Colonic mucosa (tissue), 4 donors: Measurements from ENCODE around the gene EIF4E1B. TPM values are rescaled to one million over a fixed set of nuclear protein-coding genes. Genes with fewer than 3 reads are reported as not detected.
A peak's percentile ranks its signal among the peaks of the same experiment; 100 is the strongest.

Source experiments
- DNase-seq: peaks from one replicate; pipeline ENCODE4 v3.0.0-alpha.2; 2020
- H3K27ac ChIP-seq: fragments of 200-600 bp; one replicate; pipeline ENCODE4 v1.8.0; 2021
- H3K27me3 ChIP-seq: fragments of 200-600 bp; one replicate; pipeline ENCODE4 v1.8.0; 2021
- H3K36me3 ChIP-seq: fragments of 200-600 bp; one replicate; pipeline ENCODE4 v1.8.0; 2021
- H3K4me1 ChIP-seq: fragments of 200-600 bp; one replicate; pipeline ENCODE4 v1.8.0; 2021; ENCODE audit warnings: mild to moderate bottlenecking
- H3K4me3 ChIP-seq: fragments of 200-600 bp; one replicate; pipeline ENCODE4 v1.8.0; 2021
- H3K9ac ChIP-seq, 2 donors: one replicate each; pipeline ENCODE4 v1.7.0; 2013; ENCODE audit warnings: control low read depth in 2 of 2, low read depth in 2 of 2, low read length in 2 of 2
- H3K9me3 ChIP-seq: fragments of 200-600 bp; one replicate; pipeline ENCODE4 v1.8.0; 2021
- intact Hi-C: fragments of 100-400 bp; cut with DNase I; formaldehyde crosslinking; loops from one replicate; pipeline ENCODE4 v1.14.1; 2022
- total RNA-seq, 2 donors: library from RNA; stranded (reverse); fragmentation: NEBNext Ultra II Directional in 1 of 2; extraction: Animal tissue kit (Norgen Biotek cat#: 25700) in 1 of 2; gene quantifications; one replicate each; pipeline ENCODE4 v1.2.1, GENCODE V29; 2021
- TF ChIP-seq, protein P1 (sequence below): fragments of 200-600 bp; IDR thresholded peaks from one replicate; pipeline ENCODE4 v1.8.0; 2022; ENCODE audit warnings: antibody characterized with exemption, mild to moderate bottlenecking
- donor health status: healthy.
- donor health status: DM: no; HTN: no; CAD: no.
- donor health status: DM: no; HTN: no; CAD: no.

The EIF4E1B gene
- total RNA-seq, 2 donors from 2014 or later: not detected

DNA sequence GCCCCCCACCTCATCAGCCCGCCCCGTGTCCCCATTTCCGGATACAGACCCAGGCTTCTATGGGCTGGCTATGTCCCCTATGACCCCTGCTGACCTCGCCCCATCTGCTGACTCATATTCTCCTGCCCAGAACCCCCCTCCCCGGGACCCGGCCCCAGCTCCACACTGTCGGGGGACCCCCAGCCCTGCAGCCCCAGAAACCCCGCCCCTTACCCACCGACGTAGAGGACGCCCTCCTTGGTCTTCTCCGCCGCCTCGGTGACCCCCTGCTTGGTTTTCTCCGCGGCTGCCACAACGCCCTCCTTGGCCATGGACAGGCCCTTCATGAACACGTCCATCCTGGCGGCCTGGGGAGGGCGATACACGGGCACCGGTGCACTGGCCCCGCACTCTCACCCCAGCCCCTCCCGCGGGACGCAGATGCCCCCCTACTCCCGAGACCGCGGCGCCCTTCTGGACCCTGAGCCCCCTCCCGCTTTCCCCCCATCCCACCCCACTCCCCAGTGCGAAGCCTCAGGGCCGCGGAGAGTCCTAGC is 1.1 kb upstream of the EIF4E1B start:
- no peak overlapping the region for H3K27ac ChIP-seq
- peaks cover 11% of the 10 kb centered on the region for H3K4me1 ChIP-seq
- TF ChIP-seq, protein P1, sequence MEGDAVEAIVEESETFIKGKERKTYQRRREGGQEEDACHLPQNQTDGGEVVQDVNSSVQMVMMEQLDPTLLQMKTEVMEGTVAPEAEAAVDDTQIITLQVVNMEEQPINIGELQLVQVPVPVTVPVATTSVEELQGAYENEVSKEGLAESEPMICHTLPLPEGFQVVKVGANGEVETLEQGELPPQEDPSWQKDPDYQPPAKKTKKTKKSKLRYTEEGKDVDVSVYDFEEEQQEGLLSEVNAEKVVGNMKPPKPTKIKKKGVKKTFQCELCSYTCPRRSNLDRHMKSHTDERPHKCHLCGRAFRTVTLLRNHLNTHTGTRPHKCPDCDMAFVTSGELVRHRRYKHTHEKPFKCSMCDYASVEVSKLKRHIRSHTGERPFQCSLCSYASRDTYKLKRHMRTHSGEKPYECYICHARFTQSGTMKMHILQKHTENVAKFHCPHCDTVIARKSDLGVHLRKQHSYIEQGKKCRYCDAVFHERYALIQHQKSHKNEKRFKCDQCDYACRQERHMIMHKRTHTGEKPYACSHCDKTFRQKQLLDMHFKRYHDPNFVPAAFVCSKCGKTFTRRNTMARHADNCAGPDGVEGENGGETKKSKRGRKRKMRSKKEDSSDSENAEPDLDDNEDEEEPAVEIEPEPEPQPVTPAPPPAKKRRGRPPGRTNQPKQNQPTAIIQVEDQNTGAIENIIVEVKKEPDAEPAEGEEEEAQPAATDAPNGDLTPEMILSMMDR: no peak
- no peaks in the 10 kb centered on the region for H3K9me3 ChIP-seq
- no peak overlapping the region for H3K9ac ChIP-seq
- no peak for DNase-seq
- no peaks in the 10 kb centered on the region for H3K36me3 ChIP-seq
- H3K27me3 ChIP-seq: peaks cover 64% of the 10 kb centered on the region
- intact Hi-C loops: no loop called here
- no peak overlapping the region for H3K4me3 ChIP-seq

DNA sequence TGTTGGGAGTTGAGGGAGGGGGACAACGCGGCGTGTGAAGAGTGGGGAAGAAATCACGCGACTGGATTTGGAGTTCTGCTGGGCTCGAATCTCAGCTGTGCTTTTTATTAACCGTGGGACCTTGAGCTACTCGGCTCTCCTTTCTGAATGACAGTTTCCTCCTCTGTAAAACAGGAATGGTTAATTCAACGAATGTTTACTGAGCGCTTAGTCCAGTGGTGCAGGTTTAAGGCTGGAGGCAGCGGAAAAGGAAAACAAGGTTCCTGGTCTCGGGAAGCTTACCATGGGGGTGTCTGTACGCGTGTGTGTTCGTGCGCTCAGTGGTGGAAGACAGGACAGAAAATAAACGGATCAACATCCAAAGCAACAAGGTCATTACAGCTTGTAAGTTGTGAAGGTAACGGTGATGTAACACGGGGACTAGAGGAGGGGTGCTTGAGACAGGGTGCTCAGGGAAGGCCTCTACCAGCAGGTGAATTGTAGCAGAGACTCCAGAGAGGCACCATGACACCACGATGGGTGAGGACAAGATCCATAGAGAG is 277 bp downstream of the EIF4E1B start:
- TF ChIP-seq, protein P1: no peak
- intact Hi-C loops: no loop called here
- peak overlapping the region; percentile 23 for H3K4me3 ChIP-seq
- H3K27ac ChIP-seq: no peak overlapping the region
- H3K36me3 ChIP-seq: no peaks in the 10 kb centered on the region
- no peak overlapping the region for H3K9ac ChIP-seq
- H3K9me3 ChIP-seq: no peaks in the 10 kb centered on the region
- DNase-seq: no peak
- H3K4me1 ChIP-seq: peaks cover 11% of the 10 kb centered on the region
- H3K27me3 ChIP-seq: peaks cover 54% of the 10 kb centered on the region

DNA sequence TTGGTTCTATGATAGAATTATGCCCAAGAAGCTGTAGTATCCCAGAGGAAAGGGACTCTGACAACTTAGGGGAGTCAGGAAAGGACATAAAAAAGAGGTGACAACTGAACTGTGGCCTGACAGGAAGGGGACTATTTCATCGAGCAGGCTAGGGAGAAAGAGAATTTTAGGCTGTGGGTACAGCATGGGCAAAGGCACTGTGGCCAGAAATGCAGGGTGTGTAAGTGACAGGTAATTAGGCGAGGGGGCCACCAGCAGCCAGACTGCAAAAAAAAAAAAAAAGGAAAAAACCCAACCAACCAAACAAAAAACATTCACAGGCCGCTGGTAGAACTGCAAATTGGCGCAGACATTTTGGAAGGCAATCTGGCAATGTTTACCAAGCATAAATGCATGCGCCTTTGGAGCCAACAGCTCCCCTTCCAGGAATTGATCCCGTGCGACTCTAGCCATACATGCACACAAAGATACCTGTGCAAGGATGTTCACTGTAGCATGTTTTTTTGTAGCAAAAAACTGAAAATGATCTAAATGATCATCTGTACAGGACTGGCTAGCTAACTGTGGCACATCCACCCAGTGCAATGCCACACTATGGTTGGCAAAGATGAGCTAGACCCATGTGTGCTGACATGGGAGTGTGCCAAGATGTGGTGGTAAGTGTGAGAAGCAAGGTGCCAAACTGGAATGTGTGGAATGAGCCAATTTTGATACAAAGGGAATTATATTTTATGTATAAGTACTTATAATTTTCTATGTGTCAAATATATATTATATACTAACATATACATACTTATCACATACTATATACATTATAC is 1.1 kb downstream of the EIF4E1B start:
- no peak overlapping the region for H3K27ac ChIP-seq
- peaks cover 11% of the 10 kb centered on the region for H3K4me1 ChIP-seq
- H3K9me3 ChIP-seq: no peaks in the 10 kb centered on the region
- no peak for DNase-seq
- TF ChIP-seq, protein P1: no peak
- H3K36me3 ChIP-seq: no peaks in the 10 kb centered on the region
- intact Hi-C loops: no loop called here
- H3K9ac ChIP-seq: no peak overlapping the region
- H3K4me3 ChIP-seq: no peak overlapping the region
- peaks cover 50% of the 10 kb centered on the region for H3K27me3 ChIP-seq

DNA sequence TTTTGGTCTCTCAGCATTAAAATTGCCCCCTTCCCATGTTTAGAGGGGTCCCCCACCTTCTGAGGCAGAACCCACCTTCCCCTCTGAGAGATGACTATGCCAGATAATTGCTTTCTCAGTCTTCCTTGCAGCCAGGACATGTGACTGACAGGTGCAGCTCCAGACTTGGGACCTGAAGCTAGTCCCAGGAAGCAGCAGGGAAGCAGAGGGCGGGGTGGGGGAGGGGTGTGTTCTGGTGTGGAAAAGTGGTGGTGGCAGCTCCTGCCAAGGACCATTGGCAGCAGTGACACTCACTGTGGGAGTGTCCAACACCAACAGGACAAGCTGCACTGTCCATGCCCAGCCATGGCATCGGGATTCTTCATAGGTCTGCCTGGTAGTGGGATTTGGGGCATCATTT is 2.3 kb downstream of the EIF4E1B start:
- intact Hi-C loops: no loop called here
- peaks cover 11% of the 10 kb centered on the region for H3K4me1 ChIP-seq
- TF ChIP-seq, protein P1: no peak
- H3K9me3 ChIP-seq: no peaks in the 10 kb centered on the region
- H3K27ac ChIP-seq: no peak overlapping the region
- H3K4me3 ChIP-seq: no peak overlapping the region
- no peak overlapping the region for H3K9ac ChIP-seq
- no peaks in the 10 kb centered on the region for H3K36me3 ChIP-seq
- peaks cover 43% of the 10 kb centered on the region for H3K27me3 ChIP-seq
- no peak for DNase-seq

DNA sequence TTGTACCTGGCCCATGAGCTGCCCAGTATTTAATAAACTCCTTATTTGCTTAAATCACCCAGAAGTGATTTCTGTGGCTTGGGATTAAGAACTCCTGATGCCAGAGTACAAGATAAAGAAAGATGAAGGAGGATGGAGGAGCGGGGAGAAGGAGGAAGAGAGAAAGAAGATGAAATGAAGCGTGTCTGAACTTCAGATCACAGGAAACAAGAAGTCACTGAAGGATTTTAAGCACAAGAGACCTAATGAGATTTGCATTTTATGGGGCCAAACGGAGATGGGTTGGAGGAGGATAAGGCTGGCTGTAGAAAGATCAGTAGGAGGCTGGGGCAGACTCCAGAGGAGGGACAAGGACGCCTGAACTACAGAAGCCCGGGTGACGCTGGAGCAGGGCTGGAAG is 3.1 kb downstream of the EIF4E1B start:
- H3K9me3 ChIP-seq: no peaks in the 10 kb centered on the region
- no peak overlapping the region for H3K9ac ChIP-seq
- H3K4me1 ChIP-seq: peaks cover 11% of the 10 kb centered on the region
- peaks cover 37% of the 10 kb centered on the region for H3K27me3 ChIP-seq
- H3K4me3 ChIP-seq: no peak overlapping the region
- TF ChIP-seq, protein P1: no peak
- intact Hi-C loops: no loop called here
- DNase-seq: no peak
- H3K27ac ChIP-seq: no peak overlapping the region
- no peaks in the 10 kb centered on the region for H3K36me3 ChIP-seq
